Sigmoid colon (tissue), 7 donors: Measurements from ENCODE around the gene EFNB1. TPM values are rescaled to one million over a fixed set of nuclear protein-coding genes. Genes with fewer than 3 reads are reported as not detected.
"Not testable (repeated sequence)": the region's sequence is repeated elsewhere in the genome, so short reads cannot be mapped to it uniquely, and the experiment has no call there.

Source experiments
- DNase-seq: peaks from one replicate; pipeline ENCODE4 v3.0.0-alpha.2; 2019
- H3K27ac ChIP-seq, 4 donors: fragments of 200-600 bp; sonication (generic); one replicate each; pipeline ENCODE4 v1.5.1; 2016 to 2019; ENCODE audit warnings: mild to moderate bottlenecking in 1 of 4
- H3K27me3 ChIP-seq, 3 donors: fragments of 200-600 bp; sonication (generic); one replicate each; pipeline ENCODE4 v1.5.1; 2019; ENCODE audit warnings: mild to moderate bottlenecking in 1 of 3
- H3K36me3 ChIP-seq, 4 donors: fragments of 200-600 bp; sonication (generic); one replicate each; pipeline ENCODE4 v1.5.1; 2016 to 2019
- H3K4me1 ChIP-seq, 4 donors: fragments of 200-600 bp; sonication (generic); one replicate each; pipeline ENCODE4 v1.5.1; 2017 to 2019
- H3K4me3 ChIP-seq, 4 donors: fragments of 200-600 bp; sonication (generic); one replicate each; pipeline ENCODE4 v1.5.1; 2017 to 2019; ENCODE audit warnings: mild to moderate bottlenecking in 2 of 4, moderate library complexity in 1 of 4
- H3K9me3 ChIP-seq, 4 donors: fragments of 200-600 bp in 3 of 4; sonication (generic) in 3 of 4; one replicate each; pipeline versions ENCODE4 v1.5.1 to v1.6.1; 2013 to 2019
- EP300 ChIP-seq, 4 donors: sonication (generic); formaldehyde crosslinking; IDR thresholded peaks; one replicate each; pipeline ENCODE4 v1.6.1; 2017; ENCODE audit warnings: antibody characterized with exemption in 4 of 4
- POLR2A ChIP-seq, 2 donors: fragments of 450-650 bp; IDR thresholded peaks; one replicate each; pipeline ENCODE4 v1.6.1; 2016; ENCODE audit warnings: antibody characterized with exemption in 2 of 2, mild to moderate bottlenecking in 2 of 2, moderate library complexity in 2 of 2
- POLR2AphosphoS5 ChIP-seq, 4 donors: sonication (generic); formaldehyde crosslinking; IDR thresholded peaks; one replicate each; pipeline ENCODE4 v1.6.1; 2017; ENCODE audit warnings: antibody characterized with exemption in 4 of 4
- WGBS, 2 donors: extraction: QIAGEN DNeasy Blood & Tissue Kit; methylation state at CpG; one replicate each; pipeline ENCODE4 v1.1.7; 2013; 5-methylcytosine and 5-hydroxymethylcytosine counted together
- intact Hi-C: fragments of 100-400 bp; cut with DNase I; formaldehyde crosslinking; loops from one replicate; pipeline ENCODE4 v1.15.1; 2023
- polyA plus RNA-seq, 3 donors: library from polyadenylated mRNA; stranded (reverse); fragments of 200-250 nt; gene quantifications; one replicate each; pipeline ENCODE4 v1.2.3, GENCODE V29; 2013
- total RNA-seq, 4 donors: library from RNA; depleted of rRNA; stranded (reverse); fragments of >200 nt; gene quantifications; one replicate each; pipeline ENCODE4 v1.1.0, GENCODE V29; 2016
- TF ChIP-seq, protein P1 (sequence below), 4 experiments: fragments of 450-650 bp in 3 of 4; fragments of 200-600 bp in 1 of 4; IDR thresholded peaks; one replicate each; pipeline ENCODE4 v1.5.1; 2016 to 2019; ENCODE audit warnings: antibody characterized with exemption in 4 of 4, mild to moderate bottlenecking in 3 of 4, moderate library complexity in 2 of 4
- donor health status: healthy with polysubstance abuse.
- donor health status: Bipolar disorder and iron deficiency.
- donor health status: healthy.

EFNB1 gene
- total RNA-seq (10 to 100 TPM in 3 of 4 donors, 1 to 10 TPM in 1; 9.5 to 18.6 (median 14.6) TPM), polyA plus RNA-seq (10 to 100 TPM; 13.4 to 53.2 (median 16.2) TPM)

DNA sequence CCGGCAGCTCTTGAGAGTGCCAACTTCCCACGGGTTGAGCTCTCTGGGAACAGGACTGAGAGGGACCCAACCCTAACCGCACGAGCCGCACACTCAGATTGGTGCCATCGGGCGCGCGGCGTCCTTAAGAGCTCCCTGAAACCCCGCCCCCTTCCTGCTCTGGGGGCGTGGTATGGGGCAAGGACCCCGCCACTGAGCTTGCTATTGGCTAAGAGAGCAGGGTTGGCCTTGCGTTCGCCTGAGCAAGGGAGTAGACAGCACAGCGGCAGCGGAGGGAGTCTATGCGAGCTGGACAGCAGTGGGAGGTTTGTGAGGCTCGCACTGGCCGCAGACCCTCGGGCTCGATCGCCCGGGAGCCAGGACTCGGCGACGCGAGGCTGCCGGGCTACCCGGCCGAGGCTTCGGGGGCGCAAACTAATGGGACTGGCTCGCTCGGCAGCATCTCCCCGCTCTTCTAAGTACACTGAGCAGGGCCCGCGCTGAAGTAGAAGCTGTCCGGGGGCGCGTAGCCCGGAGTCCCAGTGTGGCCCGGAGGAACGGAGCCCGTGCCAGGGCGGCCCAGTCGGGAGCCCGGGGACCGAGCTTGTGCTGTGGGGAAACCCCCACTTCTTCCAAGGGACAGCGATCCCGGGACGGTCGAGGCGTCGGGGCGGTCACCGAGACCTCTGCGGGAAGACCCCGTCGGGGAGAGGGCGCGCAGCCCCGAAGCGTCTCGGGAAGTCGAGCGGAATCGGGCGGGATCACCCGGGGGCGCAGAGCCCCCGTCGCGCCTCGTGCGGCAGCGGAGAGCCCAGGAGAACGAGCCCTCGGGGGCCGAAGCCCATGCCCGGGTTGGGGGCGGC lies at the start of gene EFNB1:
Gene EFNB1, plus strand, starts transcription at position 282 of the 842 bp plus-strand sequence. CDS start 756 bp downstream, outside the sequence.
- Histone ChIP-seq H3K27ac (peak within 1 kb of the TSS; percentile 75 to 89 (median 87)), H3K36me3 (no peaks in the 10 kb centered on the region), H3K9me3 (no peaks in the 10 kb centered on the region), H3K4me3 (peak within 1 kb of the TSS; percentile 44 to 77 (median 72)), H3K27me3 (no peaks in the 10 kb centered on the region), H3K4me1 (peaks cover 0 to 20% (median 13%) of the 10 kb centered on the region in 4 donors)
- TF ChIP-seq, protein P1, sequence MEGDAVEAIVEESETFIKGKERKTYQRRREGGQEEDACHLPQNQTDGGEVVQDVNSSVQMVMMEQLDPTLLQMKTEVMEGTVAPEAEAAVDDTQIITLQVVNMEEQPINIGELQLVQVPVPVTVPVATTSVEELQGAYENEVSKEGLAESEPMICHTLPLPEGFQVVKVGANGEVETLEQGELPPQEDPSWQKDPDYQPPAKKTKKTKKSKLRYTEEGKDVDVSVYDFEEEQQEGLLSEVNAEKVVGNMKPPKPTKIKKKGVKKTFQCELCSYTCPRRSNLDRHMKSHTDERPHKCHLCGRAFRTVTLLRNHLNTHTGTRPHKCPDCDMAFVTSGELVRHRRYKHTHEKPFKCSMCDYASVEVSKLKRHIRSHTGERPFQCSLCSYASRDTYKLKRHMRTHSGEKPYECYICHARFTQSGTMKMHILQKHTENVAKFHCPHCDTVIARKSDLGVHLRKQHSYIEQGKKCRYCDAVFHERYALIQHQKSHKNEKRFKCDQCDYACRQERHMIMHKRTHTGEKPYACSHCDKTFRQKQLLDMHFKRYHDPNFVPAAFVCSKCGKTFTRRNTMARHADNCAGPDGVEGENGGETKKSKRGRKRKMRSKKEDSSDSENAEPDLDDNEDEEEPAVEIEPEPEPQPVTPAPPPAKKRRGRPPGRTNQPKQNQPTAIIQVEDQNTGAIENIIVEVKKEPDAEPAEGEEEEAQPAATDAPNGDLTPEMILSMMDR (IDR thresholded peaks at IDR 0.05) = no peak
- TF ChIP-seq POLR2AphosphoS5 (IDR thresholded peaks at IDR 0.05) = peak; percentile 95 to 99 (median 97)
- TF ChIP-seq POLR2A (IDR thresholded peaks at IDR 0.05) = peak; percentile 77 to 92
- TF ChIP-seq EP300 (IDR thresholded peaks at IDR 0.05) = no peak
- peak; percentile 97 for DNase-seq
- intact Hi-C loops = loop anchor here (1.0 to 2.0 kb wide), 6 partner anchors 66 to 456 kb away; partner anchors contain the start of gene PJA1
- 0% methylated on average over 82 of the region's 82 CpGs for WGBS, 2 donors

DNA sequence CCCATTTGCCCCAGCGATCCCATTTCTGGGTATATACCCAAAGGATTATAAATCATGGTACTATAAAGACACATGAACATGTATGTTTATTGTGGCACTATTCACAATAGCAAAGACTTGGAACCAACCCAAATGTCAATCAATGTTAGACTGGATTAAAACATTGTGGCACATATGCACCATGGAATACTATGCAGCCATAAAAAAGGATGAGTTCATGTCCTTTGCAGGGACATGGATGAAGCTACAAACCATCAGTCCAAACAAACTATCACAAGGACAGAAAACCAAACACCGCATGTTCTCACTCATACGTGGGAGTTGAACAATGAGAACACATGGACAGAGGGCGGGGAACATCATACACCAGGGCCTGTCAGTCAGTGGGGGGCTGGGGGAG lies 47.5 kb upstream of the EFNB1 start:
- DNase-seq, intact Hi-C loops, H3K36me3 ChIP-seq, H3K27ac ChIP-seq, H3K4me3 ChIP-seq, H3K27me3 ChIP-seq, H3K4me1 ChIP-seq, H3K9me3 ChIP-seq: not testable (repeated sequence)
- 94 to 95% methylated on average over 4 of the region's 4 CpGs for WGBS, 2 donors

DNA sequence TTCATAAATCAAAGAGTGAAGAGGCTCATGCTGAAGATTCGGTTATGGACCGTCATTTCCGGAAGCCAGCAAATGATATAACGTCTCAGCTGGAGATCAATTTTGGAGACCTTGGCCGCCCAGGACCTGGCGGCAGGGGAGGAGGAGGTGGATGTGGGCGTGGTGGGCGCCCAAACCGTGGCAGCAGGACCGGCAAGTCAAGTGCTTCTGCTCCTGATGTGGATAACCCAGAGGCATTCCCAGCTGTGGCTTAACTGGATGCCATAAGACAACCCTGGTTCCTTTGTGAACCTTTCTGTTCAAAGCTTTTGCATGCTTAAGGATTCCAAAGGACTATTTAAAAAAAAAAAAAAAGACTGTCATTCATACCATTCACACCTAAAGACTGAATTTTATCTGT lies 44.0 kb upstream of the EFNB1 start:
- WGBS, 2 donors = 85 to 88% methylated on average over 10 of the region's 10 CpGs
- H3K4me3 ChIP-seq = no peak overlapping the region
- intact Hi-C loops = no loop called here
- DNase-seq = no peak
- H3K36me3 ChIP-seq = no peaks in the 10 kb centered on the region
- TF ChIP-seq POLR2A (IDR thresholded peaks at IDR 0.05) = no peak
- TF ChIP-seq, protein P1 (IDR thresholded peaks at IDR 0.05) = no peak
- TF ChIP-seq POLR2AphosphoS5 (IDR thresholded peaks at IDR 0.05) = no peak
- TF ChIP-seq EP300 (IDR thresholded peaks at IDR 0.05) = no peak
- no peaks in the 10 kb centered on the region for H3K4me1 ChIP-seq
- H3K27me3 ChIP-seq = no peaks in the 10 kb centered on the region
- H3K9me3 ChIP-seq = no peaks in the 10 kb centered on the region
- no peak overlapping the region for H3K27ac ChIP-seq

DNA sequence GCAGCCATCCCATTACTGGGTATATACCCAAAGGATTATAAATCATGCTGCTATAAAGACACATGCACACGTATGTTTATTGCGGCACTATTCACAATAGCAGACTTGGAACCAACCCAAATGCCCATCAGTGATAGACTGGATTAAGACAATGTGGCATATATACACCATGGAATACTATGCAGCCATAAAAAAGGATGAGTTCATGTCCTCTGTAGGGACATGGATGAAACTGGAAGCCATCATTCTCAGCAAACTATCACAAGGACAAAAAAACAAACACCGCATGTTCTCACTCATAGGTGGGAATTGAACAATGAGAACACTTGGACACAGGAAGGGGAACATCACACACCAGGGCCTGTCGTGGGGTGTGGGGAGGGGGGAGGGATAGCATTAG lies 42.2 kb upstream of the EFNB1 start:
- H3K27me3 ChIP-seq, DNase-seq, H3K4me3 ChIP-seq, H3K4me1 ChIP-seq, intact Hi-C loops, H3K9me3 ChIP-seq, H3K27ac ChIP-seq, H3K36me3 ChIP-seq: not testable (repeated sequence)
- 69 to 91% methylated on average over 3 to 4 of the region's 4 CpGs for WGBS, 2 donors

DNA sequence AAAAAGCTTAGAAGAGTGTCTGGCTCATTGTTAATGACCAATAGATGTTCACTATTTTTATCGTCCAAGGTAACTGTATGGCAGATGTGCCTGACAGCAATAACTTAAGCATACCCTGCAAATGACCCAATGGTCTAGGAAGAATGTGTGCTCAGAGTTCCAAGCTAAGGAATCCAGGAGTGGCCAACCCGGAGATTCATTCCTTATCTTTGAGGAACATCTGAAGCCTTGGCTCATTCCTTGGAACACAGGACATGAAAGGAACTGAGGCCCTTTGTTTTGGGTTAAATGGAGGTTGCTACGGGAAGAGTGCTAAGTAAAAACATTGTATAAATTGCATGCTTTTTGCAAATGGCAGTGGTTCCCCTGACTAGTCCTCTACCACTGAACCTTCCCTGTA lies 38.9 kb upstream of the EFNB1 start:
- H3K4me3 ChIP-seq = no peak overlapping the region
- no peaks in the 10 kb centered on the region for H3K27me3 ChIP-seq
- H3K36me3 ChIP-seq = no peaks in the 10 kb centered on the region
- no peak for DNase-seq
- TF ChIP-seq, protein P1 (IDR thresholded peaks at IDR 0.05) = no peak
- no peak for TF ChIP-seq EP300 (IDR thresholded peaks at IDR 0.05)
- no peak for TF ChIP-seq POLR2A (IDR thresholded peaks at IDR 0.05)
- TF ChIP-seq POLR2AphosphoS5 (IDR thresholded peaks at IDR 0.05) = no peak
- 68 to 77% methylated on average over 3 of the region's 3 CpGs for whole genome bisulfite sequencing, 2 donors
- H3K27ac ChIP-seq = no peak overlapping the region
- intact Hi-C loops = no loop called here
- no peaks in the 10 kb centered on the region for H3K4me1 ChIP-seq
- no peaks in the 10 kb centered on the region for H3K9me3 ChIP-seq
